SKM-1 (cell line): ENCODE results near the gene CGNL1.

Source experiments
- DNase-seq: peaks from one replicate; lab custom pipeline; 2025; ENCODE audit not compliant: unreplicated experiment; lab: John Stamatoyannopoulos, UW

CGNL1 gene

GRCh38 chr15:57565311-57565710, 189.0 kb downstream of the CGNL1 start:
- no peak for DNase-seq

GRCh38 chr15:57566834-57567233, 190.5 kb downstream of the CGNL1 start:
- no peak for DNase-seq

GRCh38 chr15:57567891-57568290, 191.6 kb downstream of the CGNL1 start:
- no peak for DNase-seq

GRCh38 chr15:57568299-57568698, 192.0 kb downstream of the CGNL1 start:
- DNase-seq = no peak

GRCh38 chr15:57570340-57570739, 194.0 kb downstream of the CGNL1 start:
- DNase-seq = no peak

- no peak for DNase-seq
Observed at GRCh38 chr15:57570994-57571393, 194.7 kb downstream of the CGNL1 start.

- DNase-seq = no peak
Observed at GRCh38 chr15:57571725-57572124, 195.4 kb downstream of the CGNL1 start.

GRCh38 chr15:57572468-57572867, 196.2 kb downstream of the CGNL1 start:
- no peak for DNase-seq

GRCh38 chr15:57573151-57573550, 196.8 kb downstream of the CGNL1 start:
- DNase-seq = no peak

- DNase-seq = no peak
Observed at GRCh38 chr15:57575363-57575762, 199.1 kb downstream of the CGNL1 start.

GRCh38 chr15:57578288-57578900, 202.1 kb downstream of the CGNL1 start:
- no peak for DNase-seq

GRCh38 chr15:57580428-57580827, 204.1 kb downstream of the CGNL1 start:
- no peak for DNase-seq

- DNase-seq = no peak
Observed at GRCh38 chr15:57580866-57581265, 204.6 kb downstream of the CGNL1 start.

- no peak for DNase-seq
Observed at GRCh38 chr15:57582090-57582489, 205.8 kb downstream of the CGNL1 start.

GRCh38 chr15:57583282-57583681, 207.0 kb downstream of the CGNL1 start:
- DNase-seq = no peak

GRCh38 chr15:57583720-57584119, 207.4 kb downstream of the CGNL1 start:
- DNase-seq = no peak

GRCh38 chr15:57586661-57587424, 210.5 kb downstream of the CGNL1 start:
- no peak for DNase-seq

GRCh38 chr15:57589281-57589680, 213.0 kb downstream of the CGNL1 start:
- no peak for DNase-seq

- DNase-seq = no peak
Observed at GRCh38 chr15:57589754-57590153, 213.4 kb downstream of the CGNL1 start.

- no peak for DNase-seq
Observed at GRCh38 chr15:57591237-57591821, 215.0 kb downstream of the CGNL1 start.

- DNase-seq = no peak
Observed at GRCh38 chr15:57591822-57592367, 215.6 kb downstream of the CGNL1 start, which contains the start of gene MYZAP. MYZAP (plus strand) TSS chr15:57591904; CDS start chr15:57592035, 131 bp downstream.

- DNase-seq = no peak
Observed at GRCh38 chr15:57592426-57592825, 216.1 kb downstream of the CGNL1 start.
